Choroid plexus epithelial cell (primary cell): ENCODE data around the gene RHEBL1.

ENCODE experiments used
- DNase-seq: peaks from one replicate; pipeline ENCODE4 v3.0.0-alpha.2; 2010; ENCODE audit warnings: low read depth
- H3K4me3 ChIP-seq: 2 replicates; pipeline ENCODE4 v1.5.1; 2011; ENCODE audit warnings: low read depth, mild to moderate bottlenecking, control low read depth, low read length, moderate library complexity
- TF ChIP-seq, protein P1 (sequence below): conservative IDR thresholded peaks from 2 replicates; pipeline ENCODE4 v1.5.1; 2011; ENCODE audit warnings: low read depth, mild to moderate bottlenecking, control low read depth, inconsistent platforms, low read length, moderate library complexity

RHEBL1 gene

DNA sequence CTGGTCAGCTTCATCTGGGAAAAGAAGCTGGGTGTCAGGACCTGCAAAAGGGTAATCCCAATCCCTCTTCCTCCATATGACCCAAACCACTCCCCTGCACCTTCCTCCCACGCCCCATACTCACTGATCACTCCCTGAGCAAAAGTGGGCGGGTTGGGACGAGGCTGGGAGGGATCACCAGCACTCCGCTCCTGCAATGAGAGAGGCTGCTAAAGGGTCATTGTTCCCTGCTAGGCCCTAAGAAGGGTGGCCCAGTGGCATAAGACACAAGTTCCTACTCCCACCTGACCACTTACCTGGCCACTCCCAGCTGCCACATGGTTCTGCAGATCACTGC, 35.5 kb downstream of the RHEBL1 start:
- DNase-seq, result no peak
- TF ChIP-seq, protein P1, sequence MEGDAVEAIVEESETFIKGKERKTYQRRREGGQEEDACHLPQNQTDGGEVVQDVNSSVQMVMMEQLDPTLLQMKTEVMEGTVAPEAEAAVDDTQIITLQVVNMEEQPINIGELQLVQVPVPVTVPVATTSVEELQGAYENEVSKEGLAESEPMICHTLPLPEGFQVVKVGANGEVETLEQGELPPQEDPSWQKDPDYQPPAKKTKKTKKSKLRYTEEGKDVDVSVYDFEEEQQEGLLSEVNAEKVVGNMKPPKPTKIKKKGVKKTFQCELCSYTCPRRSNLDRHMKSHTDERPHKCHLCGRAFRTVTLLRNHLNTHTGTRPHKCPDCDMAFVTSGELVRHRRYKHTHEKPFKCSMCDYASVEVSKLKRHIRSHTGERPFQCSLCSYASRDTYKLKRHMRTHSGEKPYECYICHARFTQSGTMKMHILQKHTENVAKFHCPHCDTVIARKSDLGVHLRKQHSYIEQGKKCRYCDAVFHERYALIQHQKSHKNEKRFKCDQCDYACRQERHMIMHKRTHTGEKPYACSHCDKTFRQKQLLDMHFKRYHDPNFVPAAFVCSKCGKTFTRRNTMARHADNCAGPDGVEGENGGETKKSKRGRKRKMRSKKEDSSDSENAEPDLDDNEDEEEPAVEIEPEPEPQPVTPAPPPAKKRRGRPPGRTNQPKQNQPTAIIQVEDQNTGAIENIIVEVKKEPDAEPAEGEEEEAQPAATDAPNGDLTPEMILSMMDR, result no peak
- H3K4me3 ChIP-seq, result no peak overlapping the region

DNA sequence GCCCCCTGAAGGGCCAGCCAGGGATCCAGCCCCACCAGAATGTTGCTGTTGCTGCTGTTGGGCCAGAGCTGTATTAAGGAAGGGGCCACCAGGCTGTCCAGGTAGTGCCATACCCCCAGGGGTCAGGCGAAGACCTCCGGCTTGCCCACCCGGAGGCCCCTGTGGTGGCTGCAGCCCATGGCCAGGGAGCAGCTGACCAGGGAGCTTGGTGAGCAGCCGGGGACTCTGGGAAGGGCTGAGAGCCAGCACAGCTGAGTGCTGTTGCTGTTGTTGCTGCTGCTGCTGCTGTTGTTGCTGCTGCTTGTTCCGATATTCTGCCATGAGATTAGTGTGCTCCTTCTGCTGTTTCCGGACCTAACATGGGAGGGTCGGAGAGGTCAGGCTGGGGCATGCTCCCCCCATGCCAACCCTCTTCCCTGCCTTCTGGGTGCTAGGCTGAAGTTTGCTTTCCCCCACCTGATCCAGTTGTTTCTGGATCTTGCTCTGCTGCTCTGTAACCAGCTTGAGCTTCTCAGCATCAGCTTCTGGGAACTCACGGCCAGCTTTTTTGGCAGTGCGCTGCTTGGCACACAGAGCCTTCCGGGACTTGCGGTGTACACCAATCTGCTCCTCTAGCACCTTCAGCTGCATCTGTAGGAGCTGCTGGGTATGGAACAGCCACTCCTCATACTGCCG, 36.0 kb downstream of the RHEBL1 start:
- TF ChIP-seq, protein P1, result no peak
- no peak for DNase-seq
- H3K4me3 ChIP-seq, result no peak overlapping the region

DNA sequence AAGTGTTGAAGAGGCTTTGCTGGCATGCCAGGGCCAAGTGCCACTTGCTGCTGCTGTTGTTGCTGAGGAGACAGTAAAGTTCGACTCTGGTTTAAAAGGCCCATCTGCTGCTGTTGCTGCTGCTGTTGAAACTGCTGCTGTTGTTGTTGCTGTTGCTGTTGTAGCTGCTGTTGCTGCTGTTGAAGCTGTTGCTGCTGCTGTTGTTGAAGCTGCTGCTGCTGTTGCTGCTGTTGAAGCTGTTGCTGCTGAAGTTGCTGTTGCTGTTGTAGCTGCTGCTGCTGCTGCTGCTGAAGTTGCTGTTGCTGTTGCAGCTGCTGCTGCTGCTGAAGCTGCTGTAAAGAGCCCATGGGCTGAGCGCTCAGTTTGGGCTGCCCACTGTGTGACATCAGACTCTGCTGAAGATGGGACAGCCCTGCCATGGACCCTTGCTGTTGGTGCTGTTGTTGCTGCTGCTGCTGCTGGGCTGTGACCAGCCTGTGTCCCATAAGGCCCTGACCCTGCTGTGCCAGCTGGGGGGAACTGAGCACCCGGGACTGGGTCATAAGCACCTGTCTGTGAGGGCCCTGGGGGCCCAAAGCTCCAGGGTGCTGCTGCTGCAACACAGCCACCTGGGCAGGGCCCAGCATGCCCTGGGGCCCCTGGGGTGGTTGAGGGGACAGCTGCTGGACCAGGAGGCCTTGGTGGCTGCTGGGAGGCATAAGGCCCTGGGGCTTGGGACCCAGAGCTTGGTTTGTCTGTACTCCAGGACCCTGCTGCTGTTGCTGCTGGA, 36.9 kb downstream of the RHEBL1 start:
- no peak for DNase-seq
- no peak overlapping the region for H3K4me3 ChIP-seq
- TF ChIP-seq, protein P1, result no peak

DNA sequence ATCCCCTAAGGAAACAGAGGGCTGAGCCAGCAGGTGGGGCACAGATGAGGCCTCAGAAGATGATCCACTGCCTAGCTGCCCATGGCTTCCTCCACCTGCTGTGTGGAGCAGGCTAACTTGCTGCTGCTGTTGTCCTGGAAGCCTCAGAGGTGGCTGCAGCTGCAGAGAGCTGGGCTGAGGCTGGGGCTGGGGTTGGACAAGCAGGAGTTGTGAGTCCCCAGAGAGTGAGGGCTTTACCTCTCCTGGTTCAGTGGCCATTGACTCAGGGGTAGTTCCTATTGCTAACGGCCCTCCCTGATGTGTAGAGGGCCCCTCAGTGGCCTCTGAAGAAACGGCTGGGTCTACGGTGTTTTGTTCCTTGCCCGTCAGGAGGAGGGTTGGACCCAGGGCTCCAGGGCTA, 37.5 kb downstream of the RHEBL1 start:
- no peak for DNase-seq
- no peak overlapping the region for H3K4me3 ChIP-seq
- TF ChIP-seq, protein P1, result no peak

DNA sequence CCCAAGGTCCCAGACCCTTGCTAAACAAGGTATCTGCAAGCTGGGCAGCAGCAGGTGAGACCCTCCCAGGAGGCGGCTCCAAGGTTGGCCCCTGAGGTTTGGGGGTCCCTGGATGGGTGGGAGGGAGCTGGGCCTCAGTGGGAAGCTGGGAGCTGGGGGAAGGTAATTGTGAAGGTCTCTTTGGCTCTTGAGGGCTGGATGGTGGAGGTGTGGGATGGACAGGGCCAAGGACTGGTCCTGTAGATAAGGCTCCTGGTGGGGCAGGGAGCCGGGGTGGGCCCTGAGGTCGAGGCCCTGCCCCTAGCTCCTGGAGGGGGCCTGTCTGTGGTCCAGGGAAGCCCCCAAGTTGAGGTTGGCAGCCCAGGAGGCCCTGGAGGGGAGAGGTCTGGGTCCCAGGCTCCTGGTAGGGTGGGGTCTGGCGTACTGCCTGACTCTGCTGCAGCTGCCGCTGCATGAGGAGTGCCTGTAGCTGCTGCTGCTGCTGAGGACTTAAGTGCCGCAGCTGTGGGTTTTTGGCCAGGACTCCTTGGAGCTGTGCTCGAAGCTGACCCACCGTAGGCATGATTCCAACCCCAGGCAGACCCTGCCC, 38.1 kb downstream of the RHEBL1 start:
- H3K4me3 ChIP-seq, result no peak overlapping the region
- TF ChIP-seq, protein P1, result no peak
- no peak for DNase-seq

DNA sequence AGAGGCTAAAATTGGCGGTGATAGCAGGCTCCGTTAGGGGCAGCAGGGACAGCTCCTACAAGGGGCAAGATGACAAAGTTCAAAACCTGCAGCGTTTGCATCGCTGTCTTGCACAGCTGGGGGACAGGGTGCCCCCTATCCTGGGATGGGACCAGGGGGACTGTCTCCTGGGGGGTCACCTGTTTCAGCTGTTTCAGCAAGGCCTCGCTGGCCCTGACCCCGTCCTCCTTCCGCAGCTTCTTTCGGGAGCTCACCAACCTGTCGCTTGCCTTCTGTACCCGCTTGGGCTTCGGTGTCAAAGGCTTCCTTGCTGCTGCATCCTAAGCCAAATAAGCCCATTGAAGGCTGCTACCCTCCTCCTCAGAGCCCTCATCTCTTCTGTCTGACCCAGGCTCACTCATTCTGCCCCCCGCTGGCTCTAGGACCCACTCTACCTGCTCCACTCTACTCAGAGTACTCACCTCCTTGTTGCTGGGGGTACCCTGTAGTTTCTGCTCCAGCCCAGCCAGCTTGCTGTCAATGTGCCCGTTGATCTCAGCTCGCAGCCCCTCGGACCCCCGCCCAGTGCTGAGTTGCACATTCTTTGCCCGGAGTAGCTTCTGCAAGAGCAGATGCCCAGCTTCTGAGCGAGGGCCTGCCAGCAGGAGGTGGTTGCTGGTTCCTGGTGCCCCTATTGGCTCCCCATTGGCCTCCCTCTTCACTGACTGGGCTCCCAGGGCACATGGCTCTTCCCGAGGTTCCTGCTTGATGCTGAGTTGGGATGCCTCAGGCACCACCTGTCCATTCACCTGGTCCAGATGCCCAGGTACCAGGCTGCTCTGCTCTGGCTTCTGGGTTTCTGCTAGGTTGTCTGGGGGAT, 38.8 kb downstream of the RHEBL1 start:
- H3K4me3 ChIP-seq, result no peak overlapping the region
- TF ChIP-seq, protein P1, result no peak
- no peak for DNase-seq
